Erythroblast (primary cell): Measurements from ENCODE around the gene SWI5.

Source experiments
- GATA1 ChIP-seq: IDR thresholded peaks from 2 replicates; pipeline ENCODE4 v1.6.1; 2011; ENCODE audit warnings: low read depth, mild to moderate bottlenecking, control low read depth, low read length, moderate library complexity
- POLR2A ChIP-seq: IDR thresholded peaks from 2 replicates; pipeline ENCODE4 v1.6.1; 2011; ENCODE audit warnings: mild to moderate bottlenecking, low read length

DNA sequence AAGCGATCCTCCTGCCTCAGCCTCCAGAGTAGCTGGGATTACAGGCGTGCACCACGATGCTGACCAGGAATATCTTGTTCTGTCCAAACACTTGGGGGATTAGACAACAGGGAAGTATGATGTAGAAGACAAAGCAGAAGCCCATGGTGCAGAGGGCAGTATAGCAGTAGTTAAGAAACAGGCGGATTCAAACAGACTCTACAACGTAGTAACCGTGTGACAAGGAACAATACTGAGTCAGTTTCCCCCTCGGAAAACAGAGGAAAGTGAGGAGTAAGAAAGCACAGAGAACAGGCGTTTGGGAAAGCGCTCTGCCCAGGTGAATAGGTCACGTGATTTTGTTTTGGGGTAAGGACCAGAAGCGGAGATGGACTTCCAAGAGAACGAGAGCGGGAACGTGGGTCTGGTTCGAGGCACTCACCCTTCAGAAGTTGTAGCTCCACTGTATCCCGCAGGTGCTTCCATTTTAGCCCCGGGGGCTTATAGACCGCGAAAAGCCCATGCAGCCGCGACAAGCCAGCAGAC lies 45.9 kb downstream of the SWI5 start:
- TF ChIP-seq POLR2A (no peak), GATA1 (no peak)
